K562 (cell line): Measurements from ENCODE around the gene PLA2G4D. TPM values are rescaled to one million over a fixed set of nuclear protein-coding genes. Genes with fewer than 3 reads are reported as not detected.
A peak's percentile ranks its signal among the peaks of the same experiment; 100 is the strongest.

ENCODE experiments used
- ATF3 ChIP-seq, 2 experiments: fragments of 450-650 bp in 1 of 2; sonication (generic) in 1 of 2; formaldehyde crosslinking in 1 of 2; IDR thresholded peaks in 1 of 2; conservative IDR thresholded peaks in 1 of 2; 2 replicates each; pipeline versions ENCODE4 v1.6.1 to v1.8.1; 2016 to 2023; ENCODE audit warnings: mild to moderate bottlenecking in 2 of 2, moderate library complexity in 2 of 2, inconsistent platforms in 1 of 2, missing genetic modification reagents in 1 of 2
- CBFA2T2 ChIP-seq: fragments of 450-650 bp; conservative IDR thresholded peaks from 2 replicates; pipeline ENCODE4 v1.6.1; 2017; ENCODE audit warnings: mild to moderate bottlenecking
- MGA ChIP-seq: fragments of 450-650 bp; IDR thresholded peaks from 2 replicates; pipeline ENCODE4 v1.6.1; 2016; ENCODE audit warnings: mild to moderate bottlenecking, moderate library complexity
- RFX1 ChIP-seq: fragments of 450-650 bp; IDR thresholded peaks from 2 replicates; pipeline ENCODE4 v1.6.1; 2016; ENCODE audit warnings: mild to moderate bottlenecking, moderate library complexity
- ZBTB12 ChIP-seq: fragments of 250-450 bp; sonication (Bioruptor Pico); IDR thresholded peaks from 2 replicates; pipeline ENCODE4 v1.4.0; 2020
- ZBTB5 ChIP-seq: fragments of 450-650 bp; IDR thresholded peaks from 2 replicates; pipeline ENCODE4 v1.6.1; 2017; ENCODE audit warnings: antibody characterized with exemption
- ZNF398 ChIP-seq: fragments of 250-450 bp; sonication (Bioruptor Pico); IDR thresholded peaks from 2 replicates; pipeline ENCODE4 v1.8.0; 2021; ENCODE audit warnings: moderate library complexity, mild to moderate bottlenecking, inconsistent platforms
- polyA plus RNA-seq, 8 experiments: library from polyadenylated mRNA; depleted of rRNA in 4 of 8; stranded (reverse) in 5 of 8; unstranded in 3 of 8; fragments of >200 nt; fragmentation: Nextera tagmentation in 2 of 8; fragmentation: Illumina TruSeq in 1 of 8; extraction: Ambion mirVana in 2 of 8; extraction: Trizol in 1 of 8; gene quantifications; 2 replicates each; pipeline versions ENCODE4 v1.2.1 to v1.2.3, GENCODE V29; 2011 to 2014; ENCODE audit warnings: inconsistent platforms in 1 of 8, missing spikeins in 1 of 8
- total RNA-seq, 7 experiments: library from RNA; depleted of rRNA in 6 of 7; stranded (reverse); fragments of >200 nt in 6 of 7; fragmentation: Illumina TruSeq in 2 of 7; extraction: Trizol in 2 of 7; gene quantifications; 2 replicates each; pipeline versions ENCODE4 v1.2.1 to v1.2.3, GENCODE V29; 2011 to 2021; ENCODE audit warnings: low replicate concordance in 1 of 7

Gene PLA2G4D
- total and polyA plus RNA-seq, 9 of the 15 experiments (the other 6 are each of a cell fraction or from before 2014, with no cell fraction given), result 0.04 TPM; not detected in 8

GRCh38 chr15:42056934-42057798 lies 37.2 kb downstream of the PLA2G4D start (continued):
- TF ChIP-seq MGA (no peak), ATF3 (IDR thresholded peaks at IDR 0.05) (peak; percentile 82), ATF3 (CRISPR knock-in tag; conservative IDR thresholded peaks at IDR 0.05) (no peak), ZNF398 (CRISPR knock-in tag) (no peak), ZBTB5 (no peak), ZBTB12 (CRISPR knock-in tag) (peak; percentile 50; the same call in 1 of the 2 replicates), RFX1 (no peak), CBFA2T2 (no peak)
